ENCODE measurements around the gene RPL35A. TPM values are rescaled to one million over a fixed set of nuclear protein-coding genes. Genes with fewer than 3 reads are reported as not detected.

RPL35A gene
- total RNA-seq, 4 donors from 2014 or later = 287 to 381 (median 347) TPM

GRCh38 chr3:197942956-197943556 is 6.9 kb upstream of the RPL35A start:
- Histone ChIP-seq H3K27ac (no peak overlapping the region), H3K4me1 (no peaks in the 10 kb centered on the region), H3K9me3 (no peaks in the 10 kb centered on the region), H3K4me3 (no peak overlapping the region), H3K27me3 (no peaks in the 10 kb centered on the region), H3K36me3 (no peaks in the 10 kb centered on the region)
- whole genome bisulfite sequencing, 2 donors (ENCODE audit: low coverage in 1 of 2) = 45 to 49% methylated on average over 2 of the region's 2 CpGs
- intact Hi-C loops (cut with DNase I; ENCODE audit: low total_unique reads) = no loop called here
- DNase-seq = no peak
- TF ChIP-seq EP300 (IDR thresholded peaks at IDR 0.05; ENCODE audit: low read depth) (no peak), POLR2A (IDR thresholded peaks at IDR 0.05) (no peak)
- TF ChIP-seq, protein P1, sequence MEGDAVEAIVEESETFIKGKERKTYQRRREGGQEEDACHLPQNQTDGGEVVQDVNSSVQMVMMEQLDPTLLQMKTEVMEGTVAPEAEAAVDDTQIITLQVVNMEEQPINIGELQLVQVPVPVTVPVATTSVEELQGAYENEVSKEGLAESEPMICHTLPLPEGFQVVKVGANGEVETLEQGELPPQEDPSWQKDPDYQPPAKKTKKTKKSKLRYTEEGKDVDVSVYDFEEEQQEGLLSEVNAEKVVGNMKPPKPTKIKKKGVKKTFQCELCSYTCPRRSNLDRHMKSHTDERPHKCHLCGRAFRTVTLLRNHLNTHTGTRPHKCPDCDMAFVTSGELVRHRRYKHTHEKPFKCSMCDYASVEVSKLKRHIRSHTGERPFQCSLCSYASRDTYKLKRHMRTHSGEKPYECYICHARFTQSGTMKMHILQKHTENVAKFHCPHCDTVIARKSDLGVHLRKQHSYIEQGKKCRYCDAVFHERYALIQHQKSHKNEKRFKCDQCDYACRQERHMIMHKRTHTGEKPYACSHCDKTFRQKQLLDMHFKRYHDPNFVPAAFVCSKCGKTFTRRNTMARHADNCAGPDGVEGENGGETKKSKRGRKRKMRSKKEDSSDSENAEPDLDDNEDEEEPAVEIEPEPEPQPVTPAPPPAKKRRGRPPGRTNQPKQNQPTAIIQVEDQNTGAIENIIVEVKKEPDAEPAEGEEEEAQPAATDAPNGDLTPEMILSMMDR (IDR thresholded peaks at IDR 0.05) = peak; percentile 56 to 68 (median 60)
- in situ Hi-C loops (cut with MboI; ENCODE audit: low pct_ligation_motif_present in 1 of 4, low pct_unique_long_range_greater_than_20kb in 1 of 4, low sequenced_read_pairs in 3 of 4) = no loop called here

GRCh38 chr3:197949191-197949777 is 706 bp upstream of the RPL35A start:
- no peak for DNase-seq
- H3K9me3 ChIP-seq = no peaks in the 10 kb centered on the region
- no peaks in the 10 kb centered on the region for H3K27me3 ChIP-seq
- WGBS, 2 donors (ENCODE audit: low coverage in 1 of 2) = 19 to 20% methylated on average over 17 of the region's 17 CpGs
- intact Hi-C loops (cut with DNase I; ENCODE audit: low total_unique reads) = no loop called here
- H3K36me3 ChIP-seq = peaks cover 0 to 31% (median 10%) of the 10 kb centered on the region in 4 donors
- TF ChIP-seq, protein P1 (IDR thresholded peaks at IDR 0.05) = no peak
- TF ChIP-seq EP300 (IDR thresholded peaks at IDR 0.05; ENCODE audit: low read depth) (no peak), POLR2A (IDR thresholded peaks at IDR 0.05) (no peak), POLR2AphosphoS5 (IDR thresholded peaks at IDR 0.05) (no peak)
- in situ Hi-C loops (cut with MboI; ENCODE audit: low pct_ligation_motif_present in 1 of 4, low pct_unique_long_range_greater_than_20kb in 1 of 4, low sequenced_read_pairs in 3 of 4) = no loop called here
- H3K4me3 ChIP-seq = peak overlapping the region; percentile 3 to 83 (median 61)
- H3K27ac ChIP-seq = peak overlapping the region; percentile 85 to 93 (median 88)
- peaks cover 14 to 41% (median 28%) of the 10 kb centered on the region in 4 donors for H3K4me1 ChIP-seq

- Histone ChIP-seq H3K4me1 (peaks cover 14 to 41% (median 28%) of the 10 kb centered on the region in 4 donors), H3K27me3 (no peaks in the 10 kb centered on the region), H3K36me3 (peaks cover 0 to 44% (median 16%) of the 10 kb centered on the region in 4 donors), H3K27ac (peak overlapping the region; percentile 85 to 93 (median 88)), H3K9me3 (no peaks in the 10 kb centered on the region), H3K4me3 (peak overlapping the region; percentile 53 to 83 (median 62))
- 0 to 1% methylated on average over 11 of the region's 11 CpGs for WGBS, 2 donors (ENCODE audit: low coverage in 1 of 2)
- no peak for DNase-seq
- in situ Hi-C loops (cut with MboI; ENCODE audit: low pct_ligation_motif_present in 1 of 4, low pct_unique_long_range_greater_than_20kb in 1 of 4, low sequenced_read_pairs in 3 of 4) (no loop called here), intact Hi-C loops (cut with DNase I; ENCODE audit: low total_unique reads) (no loop called here)
- TF ChIP-seq POLR2AphosphoS5 (IDR thresholded peaks at IDR 0.05) (no peak), EP300 (IDR thresholded peaks at IDR 0.05; ENCODE audit: low read depth) (no peak), POLR2A (IDR thresholded peaks at IDR 0.05) (no peak)
- TF ChIP-seq, protein P1 (IDR thresholded peaks at IDR 0.05) = no peak
Observed at GRCh38 chr3:197950677-197951061, 679 bp downstream of the RPL35A start.

DNA sequence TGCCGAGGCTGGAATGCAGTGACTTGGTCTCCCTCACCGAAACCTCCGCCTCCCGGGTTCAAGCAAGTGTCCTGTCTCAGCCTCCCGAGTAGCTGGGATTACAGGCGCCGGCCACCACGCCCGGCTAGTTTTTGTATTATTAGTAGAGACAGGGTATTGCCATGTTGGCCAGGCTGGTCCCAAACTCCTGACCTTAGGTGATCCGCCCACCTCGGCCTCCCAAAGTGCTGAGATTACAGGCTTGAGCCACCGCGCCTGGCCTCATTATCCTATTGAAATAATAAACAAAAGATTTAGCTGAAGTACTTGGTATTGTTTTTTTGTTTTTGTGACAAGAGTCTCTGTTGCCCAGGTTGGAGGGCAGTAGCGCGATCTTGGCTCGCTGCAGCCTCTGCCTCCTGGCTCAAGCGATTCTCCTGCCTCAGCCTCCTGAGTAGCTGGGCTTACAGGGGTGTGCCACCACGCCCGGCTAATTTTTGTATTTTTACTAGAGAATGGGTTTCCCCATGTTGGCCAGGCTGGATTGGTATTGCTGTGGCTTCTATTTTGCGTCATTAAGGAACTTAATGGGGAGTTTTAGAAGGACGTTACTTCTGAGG is 1.5 kb downstream of the RPL35A start:
- no peak for DNase-seq

More for the DNA sequence above, 1.5 kb downstream of the RPL35A start:
- intact Hi-C loops (cut with DNase I; ENCODE audit: low total_unique reads) (no loop called here), in situ Hi-C loops (cut with MboI; ENCODE audit: low pct_ligation_motif_present in 1 of 4, low pct_unique_long_range_greater_than_20kb in 1 of 4, low sequenced_read_pairs in 3 of 4) (no loop called here)
- H3K36me3 ChIP-seq = peaks cover 0 to 48% (median 20%) of the 10 kb centered on the region in 4 donors
- TF ChIP-seq, protein P1 (IDR thresholded peaks at IDR 0.05) = no peak
- TF ChIP-seq EP300 (IDR thresholded peaks at IDR 0.05; ENCODE audit: low read depth) (no peak), POLR2A (IDR thresholded peaks at IDR 0.05) (no peak), POLR2AphosphoS5 (IDR thresholded peaks at IDR 0.05) (no peak)
- peaks cover 14 to 41% (median 28%) of the 10 kb centered on the region in 4 donors for H3K4me1 ChIP-seq
- H3K4me3 ChIP-seq = peak overlapping the region in 3 of 4 donors; percentile 53 to 83 (median 69)
- no peaks in the 10 kb centered on the region for H3K27me3 ChIP-seq
- 71 to 77% methylated on average over 9 to 21 of the region's 21 CpGs for WGBS, 2 donors (ENCODE audit: low coverage in 1 of 2)
- no peaks in the 10 kb centered on the region for H3K9me3 ChIP-seq
- H3K27ac ChIP-seq = peak overlapping the region in 3 of 4 donors; percentile 85 to 93 (median 89)
